Ascending aorta (tissue), 2 donors: Measurements from ENCODE around the gene HDC. TPM values are rescaled to one million over a fixed set of nuclear protein-coding genes. Genes with fewer than 3 reads are reported as not detected.

Experiments used
- DNase-seq, 2 donors: peaks; one replicate each; pipeline ENCODE4 v3.0.0-alpha.2; 2019; ENCODE audit warnings: low spot score in 2 of 2
- H3K27ac ChIP-seq, 2 donors: fragments of 200-600 bp; sonication (generic); one replicate each; pipeline ENCODE4 v1.5.1; 2016 to 2017; ENCODE audit warnings: mild to moderate bottlenecking in 1 of 2
- H3K27me3 ChIP-seq: fragments of 200-600 bp; sonication (generic); one replicate; pipeline ENCODE4 v1.5.1; 2017
- H3K36me3 ChIP-seq, 2 donors: fragments of 200-600 bp; sonication (generic); one replicate each; pipeline ENCODE4 v1.5.1; 2016
- H3K4me1 ChIP-seq, 2 donors: fragments of 200-600 bp; sonication (generic); one replicate each; pipeline ENCODE4 v1.5.1; 2016 to 2017; ENCODE audit warnings: mild to moderate bottlenecking in 1 of 2
- H3K4me3 ChIP-seq, 2 donors: fragments of 200-600 bp; sonication (generic); one replicate each; pipeline ENCODE4 v1.5.1; 2016 to 2017; ENCODE audit warnings: mild to moderate bottlenecking in 1 of 2
- H3K9me3 ChIP-seq, 2 donors: fragments of 200-600 bp; sonication (generic); one replicate each; pipeline ENCODE4 v1.5.1; 2016
- CTCF ChIP-seq, 3 experiments: fragments of 200-600 bp in 2 of 3; fragments of 450-650 bp in 1 of 3; sonication (generic) in 2 of 3; IDR thresholded peaks; one replicate each; pipeline ENCODE4 v1.5.1; 2016 to 2019; ENCODE audit warnings: antibody characterized with exemption in 3 of 3, mild to moderate bottlenecking in 1 of 3, moderate library complexity in 1 of 3
- intact Hi-C: fragments of 100-400 bp; cut with DNase I; formaldehyde crosslinking; loops from one replicate; pipeline ENCODE4 v1.15.1; 2023
- total RNA-seq: library from RNA; depleted of rRNA; stranded (reverse); fragments of >200 nt; gene quantifications from one replicate; pipeline ENCODE4 v1.1.0, GENCODE V29; 2016

HDC gene
- total RNA-seq, 1 donor from 2014 or later: not detected

- H3K4me1 ChIP-seq: no peaks in the 10 kb centered on the region
- no peak for DNase-seq
- H3K27ac ChIP-seq: no peak overlapping the region
- no peak overlapping the region for H3K4me3 ChIP-seq
- no peaks in the 10 kb centered on the region for H3K9me3 ChIP-seq
- no peaks in the 10 kb centered on the region for H3K27me3 ChIP-seq
- TF ChIP-seq CTCF (IDR thresholded peaks at IDR 0.05): no peak
- H3K36me3 ChIP-seq: no peaks in the 10 kb centered on the region
- intact Hi-C loops: no loop called here
These were observed 72.5 kb downstream of the HDC start for GRCh38 chr15:50192926-50193620.

- no peaks in the 10 kb centered on the region for H3K4me1 ChIP-seq
- TF ChIP-seq CTCF (IDR thresholded peaks at IDR 0.05): no peak
- H3K27me3 ChIP-seq: no peaks in the 10 kb centered on the region
- no peaks in the 10 kb centered on the region for H3K9me3 ChIP-seq
- intact Hi-C loops: no loop called here
- H3K27ac ChIP-seq: no peak overlapping the region
- DNase-seq: no peak
- no peak overlapping the region for H3K4me3 ChIP-seq
- no peaks in the 10 kb centered on the region for H3K36me3 ChIP-seq
These were observed 73.4 kb downstream of the HDC start for GRCh38 chr15:50192164-50192563.

Other genes starting within 250 kb of the HDC start
- gene ATP8B4, start 146.5 kb downstream of the HDC start, total RNA-seq: 15.1 TPM
- gene SLC27A2, start 83.5 kb downstream of the HDC start, total RNA-seq: not detected
- gene GABPB1, start 89.5 kb upstream of the HDC start, total RNA-seq: 10.9 TPM
- gene USP8, start 158.7 kb upstream of the HDC start, total RNA-seq: 34.5 TPM